GM19025 (cell line): Measurements from ENCODE around the gene NAT9.

ENCODE experiments used
- ATAC-seq: cut with Tn5 transposase; IDR thresholded peaks from one replicate; pipeline ENCODE4 v1.9.1; 2021; ENCODE audit warnings: mild to moderate bottlenecking, low read depth, moderate library complexity; ENCODE audit not compliant: unreplicated experiment

Gene NAT9

GRCh38 chr17:74776044-74776962 lies at the start of gene NAT9:
Gene NAT9 (minus strand): TSS chr17:74776345. CDS start chr17:74775698, 647 bp downstream.
- peak; percentile 74 for ATAC-seq

GRCh38 chr17:74824961-74825627 lies 48.9 kb upstream of the NAT9 start:
- ATAC-seq: no peak

DNA sequence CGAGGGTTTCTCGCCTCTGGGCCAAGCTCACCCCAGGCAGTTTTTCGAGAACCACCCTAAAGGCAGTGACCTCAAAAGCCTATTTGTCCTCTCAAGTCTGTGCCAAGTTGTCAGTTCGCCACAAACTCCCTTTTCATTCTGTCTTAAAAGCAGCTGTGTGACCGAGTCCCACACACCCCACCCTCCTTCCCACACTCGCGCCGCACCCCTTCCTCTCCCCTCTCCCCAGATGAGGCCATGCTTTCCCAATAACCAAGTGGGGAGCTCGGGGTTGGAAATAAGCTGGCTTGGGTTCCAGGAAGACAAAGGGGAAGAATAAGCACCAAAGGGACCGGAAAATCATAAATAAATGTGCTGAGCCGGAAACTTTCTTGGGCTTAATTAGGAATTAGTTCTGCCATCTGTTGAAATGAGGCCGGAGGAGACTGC lies 46.8 kb upstream of the NAT9 start:
- no peak for ATAC-seq

GRCh38 chr17:74822335-74822938 lies 46.3 kb upstream of the NAT9 start:
- no peak for ATAC-seq

DNA sequence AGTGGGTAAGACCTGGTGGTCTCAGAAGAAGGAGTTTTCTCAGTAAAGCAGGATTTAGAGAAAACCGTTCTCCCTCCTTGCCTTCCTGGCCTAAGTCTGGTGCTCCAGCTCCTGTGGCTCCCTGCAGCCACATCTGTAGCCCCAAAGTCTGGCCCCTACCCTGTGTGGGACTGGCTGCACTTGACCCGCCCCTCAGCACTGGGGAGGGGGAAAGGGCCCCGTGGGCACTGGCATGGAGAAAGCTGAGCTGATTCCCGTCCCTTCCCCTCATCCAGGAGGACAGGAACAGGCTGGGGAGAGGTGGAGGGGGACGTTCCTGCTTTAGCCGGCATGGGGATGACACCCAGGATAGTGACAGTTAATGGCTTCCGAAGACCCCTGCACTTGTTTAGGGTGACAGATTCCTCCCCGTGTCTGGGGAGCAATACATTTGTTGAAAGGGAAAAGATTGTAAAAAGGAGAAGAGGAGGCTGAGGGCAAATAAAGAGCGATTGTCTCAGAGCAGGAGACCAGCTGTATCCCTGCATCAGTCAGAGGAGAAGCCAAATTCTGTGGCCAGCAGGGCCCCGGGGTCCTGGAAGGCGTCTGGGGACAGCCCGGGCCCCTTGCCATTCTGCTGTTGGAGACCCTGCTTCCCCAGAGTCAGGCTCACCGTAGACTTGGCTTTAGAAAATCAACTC lies 45.6 kb upstream of the NAT9 start:
- no peak for ATAC-seq

DNA sequence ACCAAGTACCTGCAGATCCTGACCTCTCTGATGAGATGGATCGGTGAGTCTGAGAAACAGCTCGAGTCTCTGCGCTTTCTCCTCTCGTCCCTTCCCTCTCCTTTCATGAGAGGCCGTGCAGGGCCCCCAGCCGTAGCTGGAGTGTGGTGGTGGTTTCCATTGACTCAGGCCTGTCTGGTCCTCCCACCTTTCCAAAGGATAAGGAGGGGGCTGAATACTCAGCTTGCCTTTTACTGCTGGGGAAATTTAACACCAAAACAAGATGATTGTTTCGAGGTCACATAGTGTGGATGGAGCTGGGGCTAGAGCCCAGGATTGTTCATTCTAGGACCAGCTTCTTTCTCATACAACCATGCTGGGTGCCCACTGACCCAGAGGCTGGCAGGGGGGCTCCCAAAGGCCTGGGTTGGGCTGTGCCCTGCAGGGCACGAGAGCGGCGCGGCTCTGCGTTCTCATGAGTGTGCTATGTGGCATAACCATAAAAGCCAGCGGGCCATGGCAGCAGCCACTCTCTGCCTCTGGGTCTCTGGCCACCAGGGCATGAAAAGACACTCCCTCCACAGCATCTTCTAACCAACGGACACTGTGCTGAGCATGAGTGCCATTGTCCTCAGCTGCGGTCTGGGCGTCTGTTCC lies 43.8 kb upstream of the NAT9 start:
- ATAC-seq: no peak

DNA sequence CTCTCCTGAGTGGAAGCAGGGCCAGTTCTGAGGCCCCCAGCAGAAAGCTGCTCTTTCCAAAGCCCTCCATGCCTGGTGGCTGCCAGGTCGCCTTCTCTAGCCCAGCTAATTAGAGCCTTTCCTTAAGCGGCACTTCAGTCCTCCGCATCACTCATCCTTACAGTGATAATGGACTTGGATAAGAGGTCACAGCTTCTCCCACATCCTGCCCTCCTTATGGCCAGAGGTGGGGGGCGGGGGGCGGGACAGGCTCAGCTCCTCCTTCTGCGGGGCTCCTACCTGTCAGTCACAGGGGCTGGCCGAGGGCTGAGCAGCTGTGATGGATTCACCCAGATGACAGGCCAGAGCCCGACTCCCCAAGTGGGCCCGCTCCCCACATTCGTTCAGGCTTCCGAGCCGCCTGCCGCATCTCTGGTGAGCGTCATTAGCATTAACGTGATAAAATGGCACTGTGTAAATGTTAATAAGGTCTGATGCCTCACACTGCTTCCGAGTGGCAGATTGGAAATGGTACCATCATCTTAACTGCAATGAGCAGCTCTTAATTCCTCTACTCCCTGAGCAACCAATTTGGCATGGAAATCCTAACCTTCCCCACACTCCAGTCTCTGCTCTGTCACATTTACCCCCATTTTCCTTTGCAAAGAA lies 42.3 kb upstream of the NAT9 start:
- ATAC-seq: no peak

- ATAC-seq: no peak
Measured at GRCh38 chr17:74816905-74817620, 40.9 kb upstream of the NAT9 start.

- ATAC-seq: no peak
Measured at GRCh38 chr17:74815550-74816370, 39.6 kb upstream of the NAT9 start.

GRCh38 chr17:74815067-74815466 lies 38.9 kb upstream of the NAT9 start:
- no peak for ATAC-seq

DNA sequence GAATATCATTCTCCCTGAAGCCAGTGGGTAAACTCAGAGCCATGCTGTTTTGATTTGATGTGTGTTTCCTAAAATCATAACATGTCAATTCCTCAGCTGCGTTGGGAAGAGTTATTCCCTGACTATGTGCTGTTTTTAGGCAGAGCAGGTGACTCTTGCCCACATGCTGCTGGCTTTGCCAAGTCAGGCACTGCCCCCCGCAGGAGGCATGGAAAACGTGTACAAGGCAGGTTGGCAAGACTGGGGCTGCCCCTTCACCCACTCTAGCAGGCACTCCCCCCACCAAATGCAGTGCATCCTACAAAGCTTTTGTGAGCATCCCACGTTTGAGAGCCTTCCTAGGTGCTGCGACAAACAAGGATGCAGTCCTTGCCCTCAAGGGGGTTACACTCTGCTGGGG lies 38.3 kb upstream of the NAT9 start:
- no peak for ATAC-seq

- no peak for ATAC-seq
Measured at GRCh38 chr17:74812109-74813009, 36.2 kb upstream of the NAT9 start.

DNA sequence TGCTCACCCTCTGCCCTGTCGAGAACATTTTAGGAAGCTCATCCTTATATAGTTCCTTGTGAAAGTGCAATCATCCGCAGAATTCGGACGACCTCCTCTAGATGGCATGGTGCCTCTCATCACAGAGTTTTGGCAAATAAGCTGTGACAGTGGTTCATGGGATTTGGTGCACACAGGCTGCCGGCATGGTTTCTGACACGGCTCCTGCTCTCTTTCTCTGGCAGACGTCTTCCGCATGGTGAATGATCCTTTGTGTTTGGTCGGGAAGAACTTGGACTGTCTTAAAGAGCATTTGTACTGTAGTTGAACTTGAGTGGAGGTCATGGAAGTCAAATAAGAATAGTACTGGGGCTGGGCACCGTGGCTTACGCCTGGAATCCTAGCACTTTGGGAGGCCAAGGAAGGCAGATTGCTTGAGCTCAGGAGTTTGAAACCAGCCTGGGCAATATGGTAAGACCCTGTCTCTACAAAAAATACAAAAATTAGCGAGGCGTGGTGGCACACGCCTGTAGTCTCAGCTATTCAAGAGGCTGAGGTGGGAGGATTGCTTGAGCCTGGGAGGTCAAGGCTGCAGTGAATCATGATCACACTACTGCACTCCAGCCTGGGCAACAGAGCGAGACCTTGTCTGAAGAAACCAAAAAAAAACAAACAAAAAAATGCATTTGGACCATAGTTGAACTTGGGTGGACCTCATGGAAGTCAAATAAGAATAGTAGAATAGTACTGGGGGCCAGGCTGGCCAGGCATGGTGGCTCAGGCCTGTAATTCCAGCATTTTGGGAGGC lies 34.7 kb upstream of the NAT9 start:
- no peak for ATAC-seq

DNA sequence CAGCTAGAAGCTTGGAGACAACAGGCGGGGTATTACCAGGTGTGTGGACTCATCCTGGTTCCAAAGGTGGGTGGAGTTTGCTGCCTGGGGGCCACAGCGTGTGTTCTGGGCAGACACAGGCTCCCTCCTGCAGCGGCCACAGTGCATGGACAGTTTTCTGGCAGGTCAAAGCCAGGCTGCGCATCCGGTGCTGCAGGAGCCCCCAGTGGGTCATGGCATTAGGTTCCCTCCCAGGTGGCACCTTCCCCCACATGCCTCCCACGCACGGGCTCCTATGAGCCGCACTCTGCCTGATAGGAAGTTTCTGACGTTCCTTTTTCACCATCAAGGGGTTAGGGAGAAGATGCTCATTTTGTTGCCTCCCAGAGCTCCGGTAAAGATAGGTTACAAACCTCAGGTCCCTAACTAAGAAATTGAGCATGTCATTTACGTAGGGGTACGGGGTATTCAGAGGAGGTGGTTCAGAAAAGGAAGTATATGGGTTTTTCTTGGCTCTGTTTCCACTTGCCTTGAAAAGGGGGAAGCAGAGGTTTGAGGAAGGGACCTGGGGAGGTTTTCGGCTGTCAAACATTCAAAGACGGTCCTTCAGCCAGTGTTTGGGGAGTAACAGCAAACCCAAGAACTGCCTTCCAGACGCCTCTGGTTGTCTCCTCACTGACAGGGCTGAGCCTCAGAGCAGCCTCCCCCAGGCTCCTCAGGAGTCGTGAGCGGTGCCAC lies 32.7 kb upstream of the NAT9 start:
- ATAC-seq: no peak

- no peak for ATAC-seq
Measured at GRCh38 chr17:74807925-74808324, 31.8 kb upstream of the NAT9 start.

GRCh38 chr17:74807441-74807840 lies 31.3 kb upstream of the NAT9 start:
- no peak for ATAC-seq
